GM19328 (cell line): ENCODE data around the gene SPATS2.

Experiments used
- ATAC-seq: cut with Tn5 transposase; IDR thresholded peaks from one replicate; pipeline ENCODE4 v1.9.1; 2021; ENCODE audit warnings: mild to moderate bottlenecking, moderate library complexity; ENCODE audit not compliant: unreplicated experiment

SPATS2 gene

GRCh38 chr12:49335955-49336644, 31.2 kb upstream of the SPATS2 start:
- ATAC-seq = no peak

- no peak for ATAC-seq
Measured at GRCh38 chr12:49336645-49337584, 30.3 kb upstream of the SPATS2 start, which contains the start of gene C1QL4. Gene C1QL4 (minus strand): TSS chr12:49337188. CDS start chr12:49336477, 711 bp downstream.

- ATAC-seq = no peak
Measured at GRCh38 chr12:49338830-49339463, 28.3 kb upstream of the SPATS2 start.

GRCh38 chr12:49339464-49339861, 27.8 kb upstream of the SPATS2 start:
- ATAC-seq = no peak

- ATAC-seq = no peak
Measured at GRCh38 chr12:49340095-49340870, 27.0 kb upstream of the SPATS2 start.

GRCh38 chr12:49340971-49341776, 26.1 kb upstream of the SPATS2 start:
- ATAC-seq = no peak

GRCh38 chr12:49341777-49342065, 25.5 kb upstream of the SPATS2 start:
- ATAC-seq = no peak

GRCh38 chr12:49342066-49342913, 25.0 kb upstream of the SPATS2 start:
- ATAC-seq = no peak

- no peak for ATAC-seq
Measured at GRCh38 chr12:49342914-49343731, 24.1 kb upstream of the SPATS2 start.

- ATAC-seq = no peak
Measured at GRCh38 chr12:49344486-49345050, 22.7 kb upstream of the SPATS2 start.

GRCh38 chr12:49345051-49345824, 22.0 kb upstream of the SPATS2 start:
- no peak for ATAC-seq

- no peak for ATAC-seq
Measured at GRCh38 chr12:49345825-49346658, 21.2 kb upstream of the SPATS2 start.

GRCh38 chr12:49346659-49347310, 20.5 kb upstream of the SPATS2 start, which contains the start of gene DNAJC22:
Gene DNAJC22 (plus strand): TSS chr12:49346888. CDS start chr12:49348873, 1,985 bp downstream.
- no peak for ATAC-seq

- no peak for ATAC-seq
Measured at GRCh38 chr12:49347311-49348193, 19.7 kb upstream of the SPATS2 start.

- no peak for ATAC-seq
Measured at GRCh38 chr12:49348781-49349180, 18.5 kb upstream of the SPATS2 start.
